Measurements from ENCODE around the gene NPLOC4.

DNA sequence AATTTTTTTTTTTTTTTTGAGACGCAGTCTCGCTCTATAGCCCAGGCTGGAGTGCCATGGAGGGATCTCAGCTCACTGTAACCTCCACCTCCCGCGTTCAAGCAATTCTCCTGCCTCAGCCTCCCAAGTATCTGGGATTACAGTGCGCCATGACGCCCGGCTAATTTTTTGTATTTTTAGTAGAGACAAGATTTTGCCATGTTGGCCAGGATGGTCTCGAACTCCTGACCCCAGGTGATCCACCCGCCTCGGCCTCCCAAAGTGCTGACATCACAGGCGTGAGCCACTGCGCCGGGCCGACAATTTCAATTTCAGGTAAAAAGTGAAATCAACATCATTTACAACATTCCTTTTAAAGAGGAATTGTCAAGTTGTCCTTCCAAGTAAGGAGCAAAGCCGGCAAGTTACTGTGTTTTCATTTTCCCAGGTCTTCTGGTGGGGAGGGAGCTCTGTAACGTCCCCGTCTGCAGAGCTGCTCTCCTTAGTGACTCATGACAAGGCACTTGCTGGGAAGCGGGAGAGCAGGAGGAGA, 873 bp downstream of the NPLOC4 start:
- no peak for TF ChIP-seq CTCF (IDR thresholded peaks at IDR 0.05)
- no peak for TF ChIP-seq POLR2A (IDR thresholded peaks at IDR 0.05)

All from uterus (tissue), 2 donors.